KMS-11 (cell line): ENCODE measurements around the gene DOK4.

Source experiments
- H2AFZ ChIP-seq: fragments of 200-600 bp; sonication (generic); 2 replicates; pipeline ENCODE4 v1.6.1; 2016; ENCODE audit warnings: antibody characterized with exemption, mixed run types, low read depth
- H3K27ac ChIP-seq: fragments of 200-600 bp; sonication (generic); 2 replicates; pipeline ENCODE4 v1.6.1; 2016; ENCODE audit warnings: mild to moderate bottlenecking, mixed run types
- H3K27me3 ChIP-seq: fragments of 200-600 bp; sonication (generic); 2 replicates; pipeline ENCODE4 v1.6.1; 2017; ENCODE audit warnings: mild to moderate bottlenecking, low read depth, mixed run types, moderate library complexity; ENCODE audit not compliant: insufficient read depth
- H3K36me3 ChIP-seq: fragments of 200-600 bp; sonication (generic); 2 replicates; pipeline ENCODE4 v1.6.1; 2017; ENCODE audit warnings: mild to moderate bottlenecking, mixed run types; ENCODE audit not compliant: insufficient read depth
- H3K4me1 ChIP-seq: fragments of 200-600 bp; sonication (generic); 2 replicates; pipeline ENCODE4 v1.6.1; 2016; ENCODE audit warnings: mild to moderate bottlenecking, low read depth, mixed run types; ENCODE audit not compliant: poor library complexity, severe bottlenecking
- H3K4me2 ChIP-seq: fragments of 200-600 bp; sonication (generic); 2 replicates; pipeline ENCODE4 v1.7.0; 2016; ENCODE audit warnings: mild to moderate bottlenecking, mixed run types
- H3K4me3 ChIP-seq: fragments of 200-600 bp; sonication (generic); IDR thresholded peaks from 2 replicates; pipeline ENCODE4 v1.6.1; 2017; ENCODE audit warnings: low read depth, low read length, mixed read lengths; ENCODE audit not compliant: insufficient read depth
- H3K79me2 ChIP-seq: fragments of 200-600 bp; sonication (generic); 2 replicates; pipeline ENCODE4 v1.6.1; 2016; ENCODE audit warnings: low read depth, mixed run types; ENCODE audit not compliant: insufficient read depth
- H3K9ac ChIP-seq: fragments of 200-600 bp; sonication (generic); 2 replicates; pipeline ENCODE4 v1.6.1; 2016; ENCODE audit warnings: mild to moderate bottlenecking, mixed run types
- H4K20me1 ChIP-seq: fragments of 200-600 bp; sonication (generic); 2 replicates; pipeline ENCODE4 v1.6.1; 2016; ENCODE audit warnings: mild to moderate bottlenecking, mixed run types; ENCODE audit not compliant: insufficient read depth
- CTCF ChIP-seq: fragments of 200-600 bp; sonication (generic); conservative IDR thresholded peaks from 2 replicates; pipeline ENCODE4 v1.6.1; 2017; ENCODE audit warnings: low read depth, mild to moderate bottlenecking, antibody characterized with exemption, low read length, moderate library complexity, mixed read lengths

DOK4 gene

GRCh38 chr16:57478396-57479204 lies 7.7 kb downstream of the DOK4 start:
- Histone ChIP-seq H3K9ac (no peak overlapping the region), H3K4me3 (no peak overlapping the region), H3K27me3 (no peaks in the 10 kb centered on the region), H4K20me1 (no peaks in the 10 kb centered on the region), H3K4me1 (peaks cover 13% of the 10 kb centered on the region), H3K4me2 (no peak overlapping the region), H3K79me2 (no peaks in the 10 kb centered on the region), H3K36me3 (no peaks in the 10 kb centered on the region), H3K27ac (no peak overlapping the region), H2AFZ (no peak overlapping the region)
- no peak for TF ChIP-seq CTCF

DNA sequence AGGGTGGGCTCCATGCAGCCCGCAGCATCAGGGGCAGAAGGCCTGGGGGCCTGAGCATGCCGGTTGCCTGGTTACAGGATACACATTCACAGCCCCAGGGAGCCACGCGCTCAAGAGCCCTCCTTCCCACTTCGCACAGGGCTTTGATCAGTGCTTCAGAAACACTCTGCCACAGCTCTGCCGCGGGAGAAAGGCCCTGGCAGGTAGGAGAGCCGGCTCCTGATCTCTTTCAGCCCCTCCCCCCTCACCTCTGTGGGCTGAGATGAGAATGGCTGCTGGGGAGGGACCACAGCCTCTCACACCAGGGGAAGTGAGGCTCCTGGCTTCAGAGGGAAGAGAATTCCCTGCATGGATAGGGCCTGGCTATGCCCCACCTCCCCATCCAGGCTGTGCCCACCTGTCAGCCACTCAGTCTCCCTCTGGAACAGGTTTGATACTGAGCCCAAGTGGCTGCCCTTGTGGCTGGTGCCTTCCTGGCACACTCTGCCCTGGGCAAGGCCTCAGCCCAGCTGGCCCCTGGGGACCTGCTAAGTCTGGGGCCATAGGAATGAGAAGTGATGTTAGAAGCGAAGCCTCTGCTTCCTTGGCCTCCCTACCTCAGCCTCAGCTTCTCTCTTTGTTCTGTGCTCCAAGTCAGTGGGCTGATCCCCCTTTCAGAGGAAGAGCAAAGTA lies 8.6 kb downstream of the DOK4 start:
- H3K4me2 ChIP-seq: no peak overlapping the region
- H3K36me3 ChIP-seq: no peaks in the 10 kb centered on the region
- no peak overlapping the region for H2AFZ ChIP-seq
- peaks cover 13% of the 10 kb centered on the region for H3K4me1 ChIP-seq
- no peaks in the 10 kb centered on the region for H3K79me2 ChIP-seq
- no peak overlapping the region for H3K27ac ChIP-seq
- no peak overlapping the region for H3K9ac ChIP-seq
- no peaks in the 10 kb centered on the region for H3K27me3 ChIP-seq
- H3K4me3 ChIP-seq: no peak overlapping the region
- no peaks in the 10 kb centered on the region for H4K20me1 ChIP-seq
- TF ChIP-seq CTCF: no peak

- H2AFZ ChIP-seq: no peak overlapping the region
- peaks cover 13% of the 10 kb centered on the region for H3K4me1 ChIP-seq
- no peak overlapping the region for H3K4me2 ChIP-seq
- H4K20me1 ChIP-seq: no peaks in the 10 kb centered on the region
- H3K4me3 ChIP-seq: no peak overlapping the region
- no peaks in the 10 kb centered on the region for H3K36me3 ChIP-seq
- no peaks in the 10 kb centered on the region for H3K79me2 ChIP-seq
- H3K9ac ChIP-seq: no peak overlapping the region
- no peaks in the 10 kb centered on the region for H3K27me3 ChIP-seq
- no peak for TF ChIP-seq CTCF
- peak overlapping the region; percentile 18; the same call in 1 of the 2 replicates for H3K27ac ChIP-seq
Measured at GRCh38 chr16:57476546-57477410, 9.5 kb downstream of the DOK4 start.

DNA sequence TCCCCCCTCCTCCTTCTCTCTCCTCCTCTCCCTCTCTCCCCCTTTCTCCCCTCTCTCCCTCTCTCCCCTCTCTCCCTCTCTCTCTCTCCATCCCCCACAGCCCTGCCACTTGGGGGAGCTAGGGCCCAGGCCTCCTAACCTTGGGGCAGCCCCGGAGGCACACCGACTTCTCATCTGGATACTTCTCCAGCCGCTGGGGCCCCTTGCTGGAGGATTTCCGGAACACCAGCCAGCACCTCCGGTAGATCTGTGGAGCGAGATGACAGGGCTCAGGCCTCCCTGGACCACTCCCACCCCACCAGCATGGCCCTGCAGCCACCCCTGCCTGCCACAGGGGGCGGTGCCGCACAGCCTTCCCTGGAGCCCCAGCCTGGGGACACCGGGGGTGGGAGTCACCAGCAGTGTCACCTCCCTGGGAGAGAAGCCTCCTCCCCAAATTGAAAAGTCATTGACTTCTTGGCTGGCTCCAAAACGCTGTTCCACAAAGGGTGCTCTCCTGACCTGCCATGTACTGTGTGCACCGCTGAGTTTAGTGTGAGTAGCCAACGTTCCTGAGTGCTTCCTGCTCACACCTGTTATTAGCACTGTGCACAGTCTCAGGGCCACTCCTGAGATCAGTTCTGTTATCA lies 10.5 kb downstream of the DOK4 start:
- H2AFZ ChIP-seq: no peak overlapping the region
- H3K36me3 ChIP-seq: no peaks in the 10 kb centered on the region
- peak overlapping the region; percentile 18; the same call in 1 of the 2 replicates for H3K27ac ChIP-seq
- H3K4me2 ChIP-seq: no peak overlapping the region
- no peaks in the 10 kb centered on the region for H4K20me1 ChIP-seq
- no peak overlapping the region for H3K4me3 ChIP-seq
- H3K79me2 ChIP-seq: no peaks in the 10 kb centered on the region
- peaks cover 13% of the 10 kb centered on the region for H3K4me1 ChIP-seq
- H3K27me3 ChIP-seq: no peaks in the 10 kb centered on the region
- peak; percentile 54 for TF ChIP-seq CTCF
- no peak overlapping the region for H3K9ac ChIP-seq
